ENCODE results near the gene ZFR2. TPM values are rescaled to one million over a fixed set of nuclear protein-coding genes. Genes with fewer than 3 reads are reported as not detected.

ZFR2 gene
- total and polyA plus RNA-seq, 2 of the 8 experiments (the other 6 are each of a cell fraction or from before 2014, with no cell fraction given): 14.5 to 28.4 TPM

- H4K91ac ChIP-seq (replicated peaks; ENCODE audit: insufficient read length, low read length): no peak overlapping the region
- H2BK20ac ChIP-seq (ENCODE audit: low read length): no peak overlapping the region
- no peaks in the 10 kb centered on the region for H3K79me2 ChIP-seq (ENCODE audit: control insufficient read depth in 1 of 2, insufficient read depth in 2 of 2, low read length in 2 of 2)
- H3K4me3 ChIP-seq (ENCODE audit: extremely low read depth in 1 of 4, insufficient read depth in 2 of 4, low read depth in 3 of 4, low read length in 4 of 4): no peak overlapping the region
- WGBS, 2 experiments (ENCODE audit: extremely low coverage in 1 of 2, insufficient coverage in 1 of 2, insufficient read length in 1 of 2, insufficient replicate concordance in 2 of 2, low coverage in 1 of 2, low lambda C conversion rate in 2 of 2, missing lambda C conversion rate in 1 of 2): 98% methylated on average over 6 of the region's 14 CpGs; no CpG with 5 or more reads in 1 of the 2 experiments
- H3K14ac ChIP-seq (ENCODE audit: insufficient read length): no peak overlapping the region
- peaks cover 7 to 43% (median 26%) of the 10 kb centered on the region in 4 experiments for H3K36me3 ChIP-seq (ENCODE audit: control insufficient read depth in 2 of 4, insufficient read depth in 4 of 4, low read length in 3 of 4)
- CTCF ChIA-PET (ENCODE audit: partially characterized antibody): no interaction called here
- H2AFZ ChIP-seq (ENCODE audit: low read length): no peak overlapping the region
- H3K4ac ChIP-seq (replicated peaks; ENCODE audit: insufficient read length, low read depth, low read length): no peak overlapping the region
- H3K18ac ChIP-seq (ENCODE audit: extremely low read depth, low read length): no peak overlapping the region
- H2BK5ac ChIP-seq (ENCODE audit: low read depth, low read length): no peak overlapping the region
- H3K56ac ChIP-seq (replicated peaks; ENCODE audit: insufficient read length, low read depth, low read length): no peak overlapping the region
- H3K79me1 ChIP-seq (ENCODE audit: low read depth, low read length): no peaks in the 10 kb centered on the region
- H3K23ac ChIP-seq (ENCODE audit: insufficient read length): no peak overlapping the region
- no peak overlapping the region for H2AK5ac ChIP-seq (ENCODE audit: low read depth, low read length)
- H3K4me2 ChIP-seq (ENCODE audit: insufficient read depth in 1 of 2, low read depth in 2 of 2, low read length in 2 of 2): no peak overlapping the region
- FAIRE-seq: no peak
- H2BK15ac ChIP-seq (ENCODE audit: low read length): no peak overlapping the region
- no peaks in the 10 kb centered on the region for H3K4me1 ChIP-seq (replicated peaks in 1 of 4; ENCODE audit: control insufficient read depth in 3 of 4, insufficient read depth in 4 of 4, low read length in 3 of 4)
- H3K9ac ChIP-seq (replicated peaks in 1 of 4; ENCODE audit: extremely low read depth in 1 of 4, low read depth in 3 of 4, low read length in 3 of 4): no peak overlapping the region
- H2BK12ac ChIP-seq (ENCODE audit: low read depth, low read length): no peak overlapping the region
- H4K20me1 ChIP-seq (replicated peaks in 1 of 2; ENCODE audit: control insufficient read depth in 1 of 2, insufficient read depth in 2 of 2, low read length in 2 of 2): peaks cover 0 to 3% of the 10 kb centered on the region in 2 experiments
- peak overlapping the region; percentile 51; the same call in 1 of the 2 replicates for H4K8ac ChIP-seq (ENCODE audit: extremely low read depth, insufficient read depth, low read length)
- no peak for DNase-seq (ENCODE audit: low read depth in 1 of 2, low spot score in 2 of 2)
- H3K23me2 ChIP-seq (ENCODE audit: low read depth, low read length): no peaks in the 10 kb centered on the region
- no peak overlapping the region for H4K5ac ChIP-seq (ENCODE audit: insufficient read length, low read depth, low read length)
- no peak overlapping the region for H2BK120ac ChIP-seq (replicated peaks; ENCODE audit: low read depth, low read length)
- POLR2A ChIA-PET (ENCODE audit: partially characterized antibody): interaction anchor here (0.8 kb wide), 1 partner anchor 72 kb away, joined by 3 read pairs; no protein-coding TSS in a partner anchor
- peaks cover 11 to 16% of the 10 kb centered on the region in 2 experiments for H3K9me3 ChIP-seq (ENCODE audit: insufficient read depth in 2 of 2, low read depth in 1 of 2, low read length in 1 of 2)
- no peaks in the 10 kb centered on the region for H3K27me3 ChIP-seq (replicated peaks in 1 of 4; ENCODE audit: control insufficient read depth in 3 of 4, extremely low read depth in 1 of 4, insufficient read depth in 3 of 4, low read length in 3 of 4)
- H3K27ac ChIP-seq (ENCODE audit: low read depth, low read length): no peak overlapping the region
- no peak for TF ChIP-seq BACH1 (IDR thresholded peaks at IDR 0.05; ENCODE audit: low read length)
- TF ChIP-seq SRF (IDR thresholded peaks at IDR 0.05; ENCODE audit: low read depth, low read length): no peak
- no peak for TF ChIP-seq MAFK (IDR thresholded peaks at IDR 0.05; ENCODE audit: low read depth, low read length)
- no peak for TF ChIP-seq HDAC6 (IDR thresholded peaks at IDR 0.05; ENCODE audit: low read depth, low read length)
- TF ChIP-seq CTCF (IDR thresholded peaks at IDR 0.05; ENCODE audit: control extremely low read depth in 1 of 3, insufficient read depth in 1 of 3, low read depth in 1 of 3, low read length in 3 of 3): no peak
- TF ChIP-seq GABPA (IDR thresholded peaks at IDR 0.05; ENCODE audit: borderline replicate concordance, insufficient read depth, low read length): no peak
- TF ChIP-seq PHF8 (conservative IDR thresholded peaks at IDR 0.05; ENCODE audit: low read depth, low read length): no peak
- TF ChIP-seq NRF1 (IDR thresholded peaks at IDR 0.05; ENCODE audit: low read depth, low read length): no peak
- TF ChIP-seq RBBP5 (IDR thresholded peaks at IDR 0.05; ENCODE audit: borderline replicate concordance, low read depth, low read length): no peak
- TF ChIP-seq POLR2A (IDR thresholded peaks at IDR 0.05; ENCODE audit: control extremely low read depth in 1 of 2, low read depth in 2 of 2, low read length in 2 of 2): no peak
- TF ChIP-seq KDM1A (IDR thresholded peaks at IDR 0.05; ENCODE audit: borderline replicate concordance, low read length): no peak
These were observed 39.6 kb upstream of the ZFR2 start for GRCh38 chr19:3908266-3909054.

Measured in H1 (cell line).